ENCODE results near the gene GIT2. TPM values are rescaled to one million over a fixed set of nuclear protein-coding genes. Genes with fewer than 3 reads are reported as not detected.

GIT2 gene
- total and polyA plus RNA-seq, 10 donors = 26.5 to 169 (median 121) TPM

- Histone ChIP-seq H3K36me3 (peaks cover 5 to 100% (median 100%) of the 10 kb centered on the region in 6 donors), H3K4me3 (no peak overlapping the region), H3K27me3 (replicated peaks in 1 of 7) (no peaks in the 10 kb centered on the region), H3K4me1 (peaks cover 7 to 63% (median 16%) of the 10 kb centered on the region in 6 donors), H3K27ac (no peak overlapping the region), H3K9me3 (no peaks in the 10 kb centered on the region)
- DNase-seq = no peak
- intact Hi-C loops (cut with DNase I; ENCODE audit: low total_unique reads) = no loop called here
- WGBS, 5 donors = 90 to 97% (median 93%) methylated on average over 8 of the region's 8 CpGs
- TF ChIP-seq POLR2A (IDR thresholded peaks at IDR 0.05) (no peak), CTCF (IDR thresholded peaks at IDR 0.05 in 8 of 11, conservative IDR thresholded peaks at IDR 0.05 in 3 of 11) (no peak), POLR2AphosphoS5 (IDR thresholded peaks at IDR 0.05) (no peak)
These were observed 12.6 kb downstream of the GIT2 start for GRCh38 chr12:109983432-109984142.

GRCh38 chr12:109982210-109982609 lies 14.0 kb downstream of the GIT2 start:
- H3K4me1 ChIP-seq = peaks cover 7 to 60% (median 16%) of the 10 kb centered on the region in 6 donors
- peaks cover 7 to 100% (median 100%) of the 10 kb centered on the region in 6 donors for H3K36me3 ChIP-seq

GRCh38 chr12:109981311-109981710 lies 14.9 kb downstream of the GIT2 start:
- intact Hi-C loops (cut with DNase I; ENCODE audit: low total_unique reads) = no loop called here
- H3K4me1 ChIP-seq = peaks cover 7 to 60% (median 16%) of the 10 kb centered on the region in 6 donors
- DNase-seq = no peak
- H3K36me3 ChIP-seq = peaks cover 8 to 100% (median 100%) of the 10 kb centered on the region in 6 donors
- 88 to 91% (median 90%) methylated on average over 5 of the region's 5 CpGs for WGBS, 5 donors
- H3K9me3 ChIP-seq = no peaks in the 10 kb centered on the region
- peak overlapping the region in 1 of 8 donors; percentile 13 for H3K27ac ChIP-seq
- no peak for TF ChIP-seq POLR2AphosphoS5 (IDR thresholded peaks at IDR 0.05)
- TF ChIP-seq CTCF (IDR thresholded peaks at IDR 0.05 in 8 of 11, conservative IDR thresholded peaks at IDR 0.05 in 3 of 11) = no peak
- no peak for TF ChIP-seq POLR2A (IDR thresholded peaks at IDR 0.05)
- H3K27me3 ChIP-seq (replicated peaks in 1 of 7) = no peaks in the 10 kb centered on the region
- no peak overlapping the region for H3K4me3 ChIP-seq

More at GRCh38 chr12:109982210-109982609, 14.0 kb downstream of the GIT2 start:
- TF ChIP-seq CTCF (IDR thresholded peaks at IDR 0.05 in 8 of 11, conservative IDR thresholded peaks at IDR 0.05 in 3 of 11) = no peak
- no peak for TF ChIP-seq POLR2AphosphoS5 (IDR thresholded peaks at IDR 0.05)
- TF ChIP-seq POLR2A (IDR thresholded peaks at IDR 0.05) = no peak
- intact Hi-C loops (cut with DNase I; ENCODE audit: low total_unique reads) = no loop called here
- Histone ChIP-seq H3K4me3 (no peak overlapping the region), H3K27me3 (replicated peaks in 1 of 7) (no peaks in the 10 kb centered on the region), H3K27ac (peak overlapping the region in 1 of 8 donors; percentile 13), H3K9me3 (no peaks in the 10 kb centered on the region)
- no peak for DNase-seq

GRCh38 chr12:109972821-109973220 lies 23.3 kb downstream of the GIT2 start:
- DNase-seq = no peak
- 95 to 98% (median 97%) methylated on average over 4 of the region's 4 CpGs for WGBS, 5 donors
- Histone ChIP-seq H3K4me1 (peaks cover 3 to 31% (median 17%) of the 10 kb centered on the region in 6 donors), H3K4me3 (no peak overlapping the region), H3K27ac (peak overlapping the region in 4 of 8 donors; percentile 19 to 71 (median 58)), H3K9me3 (peaks cover 0 to 5% (median 0%) of the 10 kb centered on the region in 8 donors), H3K36me3 (peaks cover 2 to 100% (median 83%) of the 10 kb centered on the region in 6 donors), H3K27me3 (replicated peaks in 1 of 7) (no peaks in the 10 kb centered on the region)
- TF ChIP-seq CTCF (IDR thresholded peaks at IDR 0.05 in 8 of 11, conservative IDR thresholded peaks at IDR 0.05 in 3 of 11) (no peak), POLR2AphosphoS5 (IDR thresholded peaks at IDR 0.05) (no peak)
- intact Hi-C loops (cut with DNase I; ENCODE audit: low total_unique reads) = no loop called here

Data from spleen (tissue), 11 donors.